NCI-H2227 (cell line): ENCODE measurements around the gene ZNF681.
"Not testable (repeated sequence)": the region's sequence is repeated elsewhere in the genome, so short reads cannot be mapped to it uniquely, and the experiment has no call there.

ENCODE experiments used
- DNase-seq: peaks from one replicate; lab custom pipeline; 2025; ENCODE audit not compliant: unreplicated experiment; lab: John Stamatoyannopoulos, UW

The ZNF681 gene

GRCh38 chr19:23758187-23759074 is at the start of gene ZNF681:
TSS of gene ZNF681 (minus strand) at chr19:23758891. CDS start at chr19:23758749, 142 bp downstream.
- peak; percentile 88 for DNase-seq

GRCh38 chr19:23804676-23805075 is 46.0 kb upstream of the ZNF681 start:
- DNase-seq = no peak

GRCh38 chr19:23802290-23802689 is 43.6 kb upstream of the ZNF681 start:
- DNase-seq = no peak

GRCh38 chr19:23801803-23802202 is 43.1 kb upstream of the ZNF681 start:
- no peak for DNase-seq

- no peak for DNase-seq
Observed at GRCh38 chr19:23800868-23801267, 42.2 kb upstream of the ZNF681 start.

- DNase-seq = no peak
Observed at GRCh38 chr19:23800271-23800670, 41.6 kb upstream of the ZNF681 start.

GRCh38 chr19:23799321-23799720 is 40.6 kb upstream of the ZNF681 start:
- no peak for DNase-seq

GRCh38 chr19:23795462-23795861 is 36.8 kb upstream of the ZNF681 start:
- DNase-seq = no peak

GRCh38 chr19:23792784-23793183 is 34.1 kb upstream of the ZNF681 start:
- no peak for DNase-seq

GRCh38 chr19:23790641-23791488 is 32.2 kb upstream of the ZNF681 start:
- DNase-seq = no peak

- DNase-seq = no peak
Observed at GRCh38 chr19:23789246-23789645, 30.6 kb upstream of the ZNF681 start.

GRCh38 chr19:23788411-23788810 is 29.7 kb upstream of the ZNF681 start:
- DNase-seq = no peak

- no peak for DNase-seq
Observed at GRCh38 chr19:23787106-23787505, 28.4 kb upstream of the ZNF681 start.

GRCh38 chr19:23785982-23786381 is 27.3 kb upstream of the ZNF681 start:
- no peak for DNase-seq

GRCh38 chr19:23784274-23784673 is 25.6 kb upstream of the ZNF681 start:
- DNase-seq = no peak

GRCh38 chr19:23783636-23784035 is 24.9 kb upstream of the ZNF681 start:
- no peak for DNase-seq

GRCh38 chr19:23779645-23780044 is 21.0 kb upstream of the ZNF681 start:
- DNase-seq = no peak

- no peak for DNase-seq
Observed at GRCh38 chr19:23778566-23778965, 19.9 kb upstream of the ZNF681 start.

- not testable (repeated sequence) for DNase-seq
Observed at GRCh38 chr19:23778036-23778435, 19.3 kb upstream of the ZNF681 start.

- DNase-seq = no peak
Observed at GRCh38 chr19:23777216-23777615, 18.5 kb upstream of the ZNF681 start.

- no peak for DNase-seq
Observed at GRCh38 chr19:23776507-23777205, 18.0 kb upstream of the ZNF681 start.
